HG03045 (cell line): Measurements from ENCODE around the gene PACS2.

Experiments used
- ATAC-seq: cut with Tn5 transposase; IDR thresholded peaks from one replicate; pipeline ENCODE4 v1.9.1; 2021; ENCODE audit warnings: mild to moderate bottlenecking, moderate library complexity; ENCODE audit not compliant: unreplicated experiment

PACS2 gene

GRCh38 chr14:105366386-105367074 is 52.0 kb downstream of the PACS2 start:
- ATAC-seq = no peak

- ATAC-seq = no peak
Observed at GRCh38 chr14:105367116-105368031, 52.8 kb downstream of the PACS2 start.

GRCh38 chr14:105368032-105368417 is 53.5 kb downstream of the PACS2 start:
- no peak for ATAC-seq

GRCh38 chr14:105368426-105368825 is 53.9 kb downstream of the PACS2 start:
- ATAC-seq = no peak

GRCh38 chr14:105368910-105369652 is 54.5 kb downstream of the PACS2 start:
- ATAC-seq = no peak

- ATAC-seq = no peak
Observed at GRCh38 chr14:105369653-105370040, 55.1 kb downstream of the PACS2 start.

GRCh38 chr14:105374389-105374788 is 59.8 kb downstream of the PACS2 start:
- ATAC-seq = no peak

GRCh38 chr14:105375635-105376057 is 61.1 kb downstream of the PACS2 start:
- no peak for ATAC-seq

GRCh38 chr14:105376521-105377440 is 62.2 kb downstream of the PACS2 start:
- no peak for ATAC-seq

- no peak for ATAC-seq
Observed at GRCh38 chr14:105377555-105378182, 63.1 kb downstream of the PACS2 start.

- no peak for ATAC-seq
Observed at GRCh38 chr14:105378199-105378598, 63.7 kb downstream of the PACS2 start.

GRCh38 chr14:105378873-105379685 is 64.5 kb downstream of the PACS2 start:
- no peak for ATAC-seq

- no peak for ATAC-seq
Observed at GRCh38 chr14:105379946-105380345, 65.4 kb downstream of the PACS2 start.

GRCh38 chr14:105380756-105381155 is 66.2 kb downstream of the PACS2 start:
- no peak for ATAC-seq

GRCh38 chr14:105381446-105382342 is 67.1 kb downstream of the PACS2 start:
- no peak for ATAC-seq

- ATAC-seq = no peak
Observed at GRCh38 chr14:105382343-105383082, 68.0 kb downstream of the PACS2 start.

- no peak for ATAC-seq
Observed at GRCh38 chr14:105383083-105383730, 68.7 kb downstream of the PACS2 start.
